B cell (primary cell): Measurements from ENCODE around the gene TIMM21. TPM values are rescaled to one million over a fixed set of nuclear protein-coding genes. Genes with fewer than 3 reads are reported as not detected.

Source experiments
- ATAC-seq: fragments of 200-7000 bp; cut with Tn5 transposase; one replicate; pipeline ENCODE4 v1.10.0; 2021; ENCODE audit warnings: low read depth, mild to moderate bottlenecking, moderate number of reproducible peaks, moderate library complexity
- CTCF ChIA-PET: fragments of 350-600 bp; sonication (Branson Sonifier 250); formaldehyde crosslinking; loops from one replicate; lab custom pipeline; 2021; ENCODE audit warnings: antibody characterized with exemption, inconsistent platforms; lab: Charles Lee
- POLR2A ChIA-PET: fragments of 350-600 bp; sonication (Branson Sonifier 250); formaldehyde crosslinking; loops from one replicate; lab custom pipeline; 2021; ENCODE audit warnings: antibody characterized with exemption; lab: Charles Lee
- DNase-seq: peaks from one replicate; pipeline ENCODE4 v3.0.0; 2013
- H2AFZ ChIP-seq: 2 replicates; pipeline ENCODE4 v1.6.1; 2012; ENCODE audit warnings: mild to moderate bottlenecking, low read depth, low read length; ENCODE audit not compliant: insufficient read depth, poor library complexity, severe bottlenecking
- H3K27ac ChIP-seq, 2 donors: 1 replicate in 1 of 2; 2 replicates in 1 of 2; pipeline ENCODE4 v1.5.1; 2012 to 2013; ENCODE audit warnings: low read length in 2 of 2, mild to moderate bottlenecking in 2 of 2, moderate library complexity in 1 of 2
- H3K27me3 ChIP-seq, 4 experiments: fragments of 200-600 bp in 1 of 4; sonication (generic) in 1 of 4; replicated peaks in 1 of 4; 1 replicate in 2 of 4; 2 replicates in 2 of 4; pipeline versions ENCODE4 v1.6.1 to v1.7.0; 2013 to 2016; ENCODE audit warnings: low read length in 3 of 4, mild to moderate bottlenecking in 2 of 4, mixed read lengths in 1 of 4, moderate library complexity in 1 of 4; ENCODE audit not compliant: insufficient read depth in 4 of 4, control insufficient read depth in 3 of 4; ENCODE audit errors: control extremely low read depth in 1 of 4
- H3K36me3 ChIP-seq, 2 experiments: replicated peaks in 1 of 2; 1 replicate in 1 of 2; 2 replicates in 1 of 2; pipeline versions ENCODE4 v1.6.1 to v1.7.1; 2013; ENCODE audit warnings: low read length in 1 of 2; ENCODE audit not compliant: insufficient read depth in 2 of 2, control insufficient read depth in 1 of 2; ENCODE audit errors: control extremely low read depth in 1 of 2, extremely low read depth in 1 of 2
- H3K4me1 ChIP-seq, 2 donors: fragments of 200-600 bp in 1 of 2; sonication (generic) in 1 of 2; 1 replicate in 1 of 2; 2 replicates in 1 of 2; pipeline versions ENCODE4 v1.5.1 to v1.6.1; 2013 to 2017; ENCODE audit warnings: low read length in 2 of 2; ENCODE audit not compliant: control insufficient read depth in 2 of 2, insufficient read depth in 2 of 2
- H3K4me2 ChIP-seq: replicated peaks from 2 replicates; pipeline ENCODE3; 2012; ENCODE audit warnings: mild to moderate bottlenecking, low read depth, low read length; ENCODE audit not compliant: poor library complexity, severe bottlenecking
- H3K4me3 ChIP-seq, 5 experiments: fragments of 200-600 bp in 1 of 5; sonication (generic) in 1 of 5; 1 replicate in 3 of 5; 2 replicates in 2 of 5; pipeline versions ENCODE4 v1.5.1 to v1.7.0; 2011 to 2016; ENCODE audit warnings: low read length in 4 of 5, mild to moderate bottlenecking in 4 of 5, low read depth in 2 of 5, control low read depth in 1 of 5, moderate library complexity in 1 of 5; ENCODE audit not compliant: insufficient read depth in 1 of 5; ENCODE audit errors: control extremely low read depth in 1 of 5, extremely low read depth in 1 of 5
- H3K79me2 ChIP-seq: fragments of 200-600 bp; sonication (generic); one replicate; pipeline ENCODE4 v1.6.0; 2016; ENCODE audit warnings: low read length; ENCODE audit not compliant: control insufficient read depth, insufficient read depth
- H3K9ac ChIP-seq: fragments of 200-600 bp; sonication (generic); 2 replicates; pipeline ENCODE4 v1.6.1; 2017; ENCODE audit warnings: mild to moderate bottlenecking, low read length, moderate library complexity
- H3K9me3 ChIP-seq, 3 donors: one replicate each; pipeline versions ENCODE4 v1.6.1 to v1.7.1; 2013; ENCODE audit warnings: low read length in 2 of 3; ENCODE audit not compliant: control insufficient read depth in 2 of 3, insufficient read depth in 1 of 3; ENCODE audit errors: control extremely low read depth in 1 of 3
- H4K20me1 ChIP-seq: 2 replicates; pipeline ENCODE4 v1.6.0; 2012; ENCODE audit warnings: mild to moderate bottlenecking, low read length; ENCODE audit not compliant: insufficient read depth, control insufficient read depth, poor library complexity, severe bottlenecking
- H3K27ac Mint-ChIP-seq: one replicate; pipeline ENCODE4 v1.8.0; 2021; ENCODE audit warnings: mixed read lengths
- H3K27me3 Mint-ChIP-seq: one replicate; pipeline ENCODE4 v1.8.0; 2021; ENCODE audit warnings: mixed read lengths
- H3K4me1 Mint-ChIP-seq: one replicate; pipeline ENCODE4 v1.8.0; 2021; ENCODE audit warnings: mixed read lengths
- H3K4me3 Mint-ChIP-seq: one replicate; pipeline ENCODE4 v1.8.0; 2021; ENCODE audit warnings: mixed read lengths
- H3K9me3 Mint-ChIP-seq: one replicate; pipeline ENCODE4 v1.8.0; 2022; ENCODE audit warnings: mixed read lengths; ENCODE audit not compliant: insufficient read depth
- CTCF ChIP-seq: fragments of 200-600 bp; IDR thresholded peaks from one replicate; pipeline ENCODE4 v1.8.0; 2022; ENCODE audit warnings: antibody characterized with exemption, mild to moderate bottlenecking
- EZH2 ChIP-seq: IDR thresholded peaks from 2 replicates; pipeline ENCODE4 v1.6.1; 2012; ENCODE audit warnings: borderline replicate concordance, low read depth, mild to moderate bottlenecking, moderate library complexity, low read length; ENCODE audit not compliant: insufficient read depth, poor library complexity, severe bottlenecking
- WGBS: methylation state at CpG from one replicate; pipeline ENCODE4 v1.1.5; 2013; ENCODE audit warnings: missing lambda C conversion rate; ENCODE audit not compliant: insufficient coverage; 5-methylcytosine and 5-hydroxymethylcytosine counted together
- intact Hi-C: fragments of 100-400 bp; cut with micrococcal nuclease; formaldehyde crosslinking; loops from one replicate; pipeline ENCODE4 v1.10.0; 2022
- polyA plus RNA-seq: library from polyadenylated mRNA; depleted of rRNA; stranded (reverse); fragments of >200 nt; gene quantifications from 2 replicates; pipeline ENCODE4 v1.2.3, GENCODE V29; 2012
- total RNA-seq, 2 donors: library from RNA; stranded (reverse); fragments of 120-200 nt in 1 of 2; gene quantifications; 1 replicate in 1 of 2; 2 replicates in 1 of 2; pipeline versions ENCODE4 v1.2.3 to v1.2.4, GENCODE V29; 2013 to 2022

The TIMM21 gene
- total and polyA plus RNA-seq, 2 donors (not counting 1 experiment from before 2014, with no cell fraction given): 22.9 to 25.0 TPM

GRCh38 chr18:74153793-74154192, 5.5 kb downstream of the TIMM21 start:
- Histone ChIP-seq H3K4me2 (no peak overlapping the region), H3K27me3 (no peaks in the 10 kb centered on the region), H3K36me3 (peaks cover 0 to 59% of the 10 kb centered on the region in 2 experiments), H3K4me1 (peaks cover 9 to 14% of the 10 kb centered on the region in 2 donors), H2AFZ (no peak overlapping the region), H3K9ac (no peak overlapping the region), H3K27ac (no peak overlapping the region), H4K20me1 (peaks cover 44% of the 10 kb centered on the region), H3K9me3 (no peaks in the 10 kb centered on the region), H3K4me3 (no peak overlapping the region), H3K79me2 (peaks cover 48% of the 10 kb centered on the region)
- no peak overlapping the region for H3K4me3 Mint-ChIP-seq
- WGBS: 100% methylated on average over 1 of the region's 4 CpGs
- H3K4me1 Mint-ChIP-seq: peaks cover 22% of the 10 kb centered on the region
- H3K27me3 Mint-ChIP-seq: no peaks in the 10 kb centered on the region
- ChIA-PET POLR2A (no interaction called here), CTCF (interaction anchor here (0.7 kb wide), 2 partner anchors 13 to 694 kb away, joined by 3 read pairs; no protein-coding TSS in a partner anchor)
- ATAC-seq: no peak
- intact Hi-C loops: no loop called here
- TF ChIP-seq CTCF: no peak
- TF ChIP-seq EZH2: no peak
- DNase-seq: no peak
- H3K9me3 Mint-ChIP-seq: no peaks in the 10 kb centered on the region
- H3K27ac Mint-ChIP-seq: no peak overlapping the region

- no peaks in the 10 kb centered on the region for H3K27me3 ChIP-seq
- peaks cover under 1 to 9% of the 10 kb centered on the region in 2 donors for H3K4me1 ChIP-seq
- 100% methylated on average over 3 of the region's 4 CpGs for WGBS
- H3K27ac Mint-ChIP-seq: no peak overlapping the region
- ChIA-PET CTCF (interaction anchor here (0.7 kb wide), 1 partner anchor 15 kb away, joined by 3 read pairs; no protein-coding TSS in a partner anchor), POLR2A (no interaction called here)
- H3K4me3 ChIP-seq: no peak overlapping the region
- no peak overlapping the region for H3K4me3 Mint-ChIP-seq
- H3K27me3 Mint-ChIP-seq: no peaks in the 10 kb centered on the region
- peaks cover 44% of the 10 kb centered on the region for H4K20me1 ChIP-seq
- H3K27ac ChIP-seq: no peak overlapping the region
- no peaks in the 10 kb centered on the region for H3K9me3 Mint-ChIP-seq
- no peak overlapping the region for H2AFZ ChIP-seq
- H3K9ac ChIP-seq: no peak overlapping the region
- H3K36me3 ChIP-seq: peaks cover 0 to 63% of the 10 kb centered on the region in 2 experiments
- no peak for DNase-seq
- TF ChIP-seq EZH2: no peak
- TF ChIP-seq CTCF: no peak
- ATAC-seq: no peak
- H3K4me1 Mint-ChIP-seq: peaks cover 14% of the 10 kb centered on the region
- H3K79me2 ChIP-seq: peaks cover 39% of the 10 kb centered on the region
- H3K4me2 ChIP-seq: no peak overlapping the region
- intact Hi-C loops: no loop called here
- H3K9me3 ChIP-seq: no peaks in the 10 kb centered on the region
Measured at GRCh38 chr18:74154716-74155115, 6.4 kb downstream of the TIMM21 start.
